Measurements from ENCODE around the gene BABAM2.

BABAM2 gene

GRCh38 chr2:28163627-28164279 lies 273.2 kb downstream of the BABAM2 start:
- no peak for DNase-seq (ENCODE audit: low read depth)

GRCh38 chr2:28164280-28164801 lies 273.8 kb downstream of the BABAM2 start:
- no peak for DNase-seq (ENCODE audit: low read depth)

- DNase-seq (ENCODE audit: low read depth): no peak
Measured at GRCh38 chr2:28165087-28165635, 274.6 kb downstream of the BABAM2 start.

GRCh38 chr2:28166956-28167355 lies 276.4 kb downstream of the BABAM2 start:
- no peak for DNase-seq (ENCODE audit: low read depth)

GRCh38 chr2:28168376-28168775 lies 277.8 kb downstream of the BABAM2 start:
- DNase-seq (ENCODE audit: low read depth): no peak

GRCh38 chr2:28169492-28169891 lies 279.0 kb downstream of the BABAM2 start:
- DNase-seq (ENCODE audit: low read depth): no peak

- no peak for DNase-seq (ENCODE audit: low read depth)
Measured at GRCh38 chr2:28172114-28172898, 281.8 kb downstream of the BABAM2 start.

- DNase-seq (ENCODE audit: low read depth): no peak
Measured at GRCh38 chr2:28173377-28173776, 282.8 kb downstream of the BABAM2 start.

- no peak for DNase-seq (ENCODE audit: low read depth)
Measured at GRCh38 chr2:28174211-28174610, 283.7 kb downstream of the BABAM2 start.

GRCh38 chr2:28175028-28175427 lies 284.5 kb downstream of the BABAM2 start:
- DNase-seq (ENCODE audit: low read depth): no peak

GRCh38 chr2:28178946-28179345 lies 288.4 kb downstream of the BABAM2 start:
- DNase-seq (ENCODE audit: low read depth): no peak

GRCh38 chr2:28181801-28182200 lies 291.3 kb downstream of the BABAM2 start:
- DNase-seq (ENCODE audit: low read depth): no peak

- no peak for DNase-seq (ENCODE audit: low read depth)
Measured at GRCh38 chr2:28182348-28182747, 291.8 kb downstream of the BABAM2 start.

GRCh38 chr2:28185153-28185552 lies 294.6 kb downstream of the BABAM2 start:
- no peak for DNase-seq (ENCODE audit: low read depth)

GRCh38 chr2:28185891-28186290 lies 295.4 kb downstream of the BABAM2 start:
- DNase-seq (ENCODE audit: low read depth): no peak

- no peak for DNase-seq (ENCODE audit: low read depth)
Measured at GRCh38 chr2:28187186-28187585, 296.7 kb downstream of the BABAM2 start.

GRCh38 chr2:28188436-28188835 lies 297.9 kb downstream of the BABAM2 start:
- DNase-seq (ENCODE audit: low read depth): no peak

- DNase-seq (ENCODE audit: low read depth): no peak
Measured at GRCh38 chr2:28193630-28194403, 303.3 kb downstream of the BABAM2 start.

- DNase-seq (ENCODE audit: low read depth): no peak
Measured at GRCh38 chr2:28199995-28200679, 309.6 kb downstream of the BABAM2 start.

- no peak for DNase-seq (ENCODE audit: low read depth)
Measured at GRCh38 chr2:28201671-28202180, 311.2 kb downstream of the BABAM2 start.

- no peak for DNase-seq (ENCODE audit: low read depth)
Measured at GRCh38 chr2:28202719-28203118, 312.2 kb downstream of the BABAM2 start.

GRCh38 chr2:28206762-28207161 lies 316.2 kb downstream of the BABAM2 start:
- DNase-seq (ENCODE audit: low read depth): no peak

Measured in activated T-helper 1 cell treated with Interleukin-2 at 50 U/mL for 16 hours (primary cell).